Caco-2 (cell line): ENCODE data around the gene RRP8. TPM values are rescaled to one million over a fixed set of nuclear protein-coding genes. Genes with fewer than 3 reads are reported as not detected.

Experiments
- BruUV-seq: library from RNA; stranded (reverse); fragments of 400-500 nt; replicated peaks from 2 replicates; lab custom pipeline; 2021; lab: Mats Ljungman, UMichigan
- CTCF ChIA-PET: fragments of 300-600 bp; sonication (Branson Sonifier 250); formaldehyde crosslinking; loops from one replicate; lab custom pipeline; 2022; ENCODE audit warnings: antibody characterized with exemption; lab: Charles Lee
- POLR2A ChIA-PET: fragments of 300-600 bp; sonication (Branson Sonifier 250); formaldehyde crosslinking; loops from one replicate; lab custom pipeline; 2022; ENCODE audit warnings: antibody characterized with exemption; lab: Charles Lee
- DNase-seq, 2 experiments: peaks; one replicate each; pipeline versions ENCODE4 v3.0.0 to v3.0.0-alpha.2; 2020 to 2022
- H3K27me3 ChIP-seq: replicated peaks from 2 replicates; pipeline ENCODE4 v1.6.0; 2011; ENCODE audit warnings: low read length; ENCODE audit not compliant: control insufficient read depth, insufficient read depth
- H3K36me3 ChIP-seq: 2 replicates; pipeline ENCODE4 v1.5.1; 2011; ENCODE audit warnings: low read length; ENCODE audit not compliant: control insufficient read depth, insufficient read depth
- H3K4me1 ChIP-seq: fragments of 250-450 bp; sonication (Bioruptor Pico); 2 replicates; pipeline ENCODE4 v1.5.1; 2020; ENCODE audit warnings: mild to moderate bottlenecking
- H3K4me3 ChIP-seq: 2 replicates; pipeline ENCODE4 v1.5.1; 2011; ENCODE audit warnings: low read depth, mild to moderate bottlenecking, control low read depth, low read length
- H3K9me3 ChIP-seq: fragments of 250-450 bp; sonication (Bioruptor Pico); 2 replicates; pipeline ENCODE4 v1.5.1; 2020; ENCODE audit warnings: mild to moderate bottlenecking, moderate library complexity
- H3K27ac Mint-ChIP-seq: one replicate; pipeline ENCODE4 v1.8.0; 2022; ENCODE audit warnings: mixed read lengths; ENCODE audit not compliant: unreplicated experiment
- H3K27me3 Mint-ChIP-seq: one replicate; pipeline ENCODE4 v1.8.0; 2022; ENCODE audit warnings: mixed read lengths; ENCODE audit not compliant: insufficient read depth, unreplicated experiment
- H3K36me3 Mint-ChIP-seq: one replicate; pipeline ENCODE4 v1.8.0; 2022; ENCODE audit warnings: mild to moderate bottlenecking, mixed read lengths; ENCODE audit not compliant: insufficient read depth, unreplicated experiment
- H3K4me1 Mint-ChIP-seq: one replicate; pipeline ENCODE4 v1.8.0; 2022; ENCODE audit warnings: low read depth, mixed read lengths; ENCODE audit not compliant: unreplicated experiment
- H3K4me3 Mint-ChIP-seq: one replicate; pipeline ENCODE4 v1.8.0; 2022; ENCODE audit warnings: mild to moderate bottlenecking, moderate library complexity, mixed read lengths; ENCODE audit not compliant: unreplicated experiment
- H3K9me3 Mint-ChIP-seq: one replicate; pipeline ENCODE4 v1.8.0; 2022; ENCODE audit warnings: mixed read lengths; ENCODE audit not compliant: unreplicated experiment
- intact Hi-C: fragments of 100-400 bp; cut with micrococcal nuclease; formaldehyde crosslinking; loops from one replicate; pipeline ENCODE4 v1.10.0; 2022; ENCODE audit not compliant: unreplicated experiment
- total RNA-seq: library from RNA; stranded (reverse); gene quantifications from 2 replicates; pipeline ENCODE4 v1.2.3, GENCODE V29; 2022
- TF ChIP-seq, protein P1 (sequence below), 2 experiments: fragments of 200-600 bp in 1 of 2; IDR thresholded peaks; 1 replicate in 1 of 2; 2 replicates in 1 of 2; pipeline versions ENCODE4 v1.5.1 to v1.8.0; 2011 to 2022; ENCODE audit warnings: antibody characterized with exemption in 1 of 2, control low read depth in 1 of 2, inconsistent platforms in 1 of 2, low read depth in 1 of 2, low read length in 1 of 2, mild to moderate bottlenecking in 1 of 2, moderate library complexity in 1 of 2; ENCODE audit not compliant: insufficient read depth in 1 of 2, severe bottlenecking in 1 of 2, unreplicated experiment in 1 of 2

The RRP8 gene
- total RNA-seq, 1 experiment from 2014 or later: 21.0 TPM

DNA sequence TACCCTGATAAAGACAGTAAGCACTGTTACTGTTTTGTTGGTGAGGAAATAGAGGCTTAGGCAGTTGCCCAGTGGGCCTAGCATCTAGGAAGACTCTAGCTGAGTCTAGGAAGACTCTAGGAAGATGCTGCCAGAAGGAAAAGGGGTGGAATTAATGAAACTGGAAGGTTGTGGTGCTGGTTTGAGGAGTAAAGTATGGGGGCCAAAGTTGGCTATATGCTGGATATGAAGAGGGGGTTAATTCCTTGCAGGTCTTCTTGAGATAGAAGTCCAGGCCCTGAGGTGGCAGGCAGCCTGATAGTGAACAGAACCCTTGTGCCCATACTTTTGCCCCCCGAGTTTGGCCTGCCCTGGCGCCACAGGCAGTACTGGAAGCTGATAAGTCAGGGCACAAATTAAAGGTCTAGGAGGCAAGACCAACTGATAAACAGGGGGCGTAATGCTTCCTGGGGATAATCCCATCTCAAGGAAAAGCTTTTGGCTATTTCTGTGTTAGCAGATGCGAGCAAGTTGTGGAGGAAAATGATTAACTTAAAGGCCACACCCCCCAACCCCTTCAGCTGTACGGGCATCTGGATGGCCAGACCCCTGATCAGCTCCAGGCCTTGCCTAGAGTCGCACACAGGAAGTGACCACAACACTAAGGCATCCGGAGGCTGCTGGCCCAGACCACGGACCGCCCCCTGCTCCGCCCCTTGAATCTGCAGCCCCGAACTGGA lies 3.2 kb upstream of the RRP8 start:
- peak overlapping the region; percentile 93 for H3K27ac Mint-ChIP-seq
- Histone ChIP-seq H3K4me3 (no peak overlapping the region), H3K4me1 (peaks cover 43% of the 10 kb centered on the region), H3K36me3 (peaks cover 5% of the 10 kb centered on the region; the same call in 1 of the 2 replicates), H3K9me3 (no peaks in the 10 kb centered on the region), H3K27me3 (no peaks in the 10 kb centered on the region)
- TF ChIP-seq, protein P1, sequence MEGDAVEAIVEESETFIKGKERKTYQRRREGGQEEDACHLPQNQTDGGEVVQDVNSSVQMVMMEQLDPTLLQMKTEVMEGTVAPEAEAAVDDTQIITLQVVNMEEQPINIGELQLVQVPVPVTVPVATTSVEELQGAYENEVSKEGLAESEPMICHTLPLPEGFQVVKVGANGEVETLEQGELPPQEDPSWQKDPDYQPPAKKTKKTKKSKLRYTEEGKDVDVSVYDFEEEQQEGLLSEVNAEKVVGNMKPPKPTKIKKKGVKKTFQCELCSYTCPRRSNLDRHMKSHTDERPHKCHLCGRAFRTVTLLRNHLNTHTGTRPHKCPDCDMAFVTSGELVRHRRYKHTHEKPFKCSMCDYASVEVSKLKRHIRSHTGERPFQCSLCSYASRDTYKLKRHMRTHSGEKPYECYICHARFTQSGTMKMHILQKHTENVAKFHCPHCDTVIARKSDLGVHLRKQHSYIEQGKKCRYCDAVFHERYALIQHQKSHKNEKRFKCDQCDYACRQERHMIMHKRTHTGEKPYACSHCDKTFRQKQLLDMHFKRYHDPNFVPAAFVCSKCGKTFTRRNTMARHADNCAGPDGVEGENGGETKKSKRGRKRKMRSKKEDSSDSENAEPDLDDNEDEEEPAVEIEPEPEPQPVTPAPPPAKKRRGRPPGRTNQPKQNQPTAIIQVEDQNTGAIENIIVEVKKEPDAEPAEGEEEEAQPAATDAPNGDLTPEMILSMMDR (IDR thresholded peaks at IDR 0.05; ENCODE audit: insufficient read depth in 1 of 2, low read depth in 1 of 2, low read length in 1 of 2, severe bottlenecking in 1 of 2, unreplicated experiment in 1 of 2): no peak
- DNase-seq: peak; percentile 93 to 96
- no peaks in the 10 kb centered on the region for H3K27me3 Mint-ChIP-seq
- peaks cover 17% of the 10 kb centered on the region for H3K4me1 Mint-ChIP-seq
- ChIA-PET CTCF (interaction anchor here (0.5 to 1.5 kb wide), 7 partner anchors 13 to 244 kb away, joined by 3 to 9 read pairs (median 5); partner anchors contain the start of genes MRPL17 and TPP1), POLR2A (interaction anchor here (0.6 to 1.4 kb wide), 4 partner anchors 12 to 125 kb away, joined by 4 to 11 read pairs (median 4); partner anchors contain the start of genes ARFIP2, MRPL17, TIMM10B and TPP1)
- no peaks in the 10 kb centered on the region for H3K9me3 Mint-ChIP-seq
- peak overlapping the region; percentile 49 for H3K4me3 Mint-ChIP-seq
- no TSS peak for BruUV-seq
- H3K36me3 Mint-ChIP-seq: no peaks in the 10 kb centered on the region
- intact Hi-C loops: no loop called here

- POLR2A ChIA-PET: interaction anchor here (0.8 to 2.2 kb wide), 3 partner anchors 78 to 215 kb away, joined by 5 to 10 read pairs (median 8); partner anchors contain the start of genes ARFIP2, MRPL17, SMPD1 and TIMM10B
- Mint-ChIP-seq H3K27ac (no peak overlapping the region), H3K9me3 (no peaks in the 10 kb centered on the region), H3K4me3 (no peak overlapping the region), H3K27me3 (no peaks in the 10 kb centered on the region), H3K4me1 (peaks cover 17% of the 10 kb centered on the region), H3K36me3 (no peaks in the 10 kb centered on the region)
- no peak for DNase-seq
- peaks cover 34% of the 10 kb centered on the region for H3K4me1 ChIP-seq
- intact Hi-C loops: loop anchor here (1.0 to 2.0 kb wide), 4 partner anchors 64 to 130 kb away; partner anchors contain the start of gene MRPL17
- no TSS peak for BruUV-seq
- H3K36me3 ChIP-seq: peaks cover 5% of the 10 kb centered on the region
- CTCF ChIA-PET: interaction anchor here (0.9 to 1.3 kb wide), 5 partner anchors 14 to 226 kb away, joined by 3 to 7 read pairs (median 4); partner anchors contain the start of genes MRPL17 and TPP1
- H3K9me3 ChIP-seq: no peaks in the 10 kb centered on the region
- no peaks in the 10 kb centered on the region for H3K27me3 ChIP-seq
- peak overlapping the region; percentile 60 for H3K4me3 ChIP-seq
- TF ChIP-seq, protein P1 (IDR thresholded peaks at IDR 0.05; ENCODE audit: insufficient read depth in 1 of 2, low read depth in 1 of 2, low read length in 1 of 2, severe bottlenecking in 1 of 2, unreplicated experiment in 1 of 2): no peak
Measured at GRCh38 chr11:6604790-6605189, 1.4 kb upstream of the RRP8 start.

- peak overlapping the region; percentile 60 for H3K4me3 ChIP-seq
- ChIA-PET POLR2A (interaction anchor here (0.6 to 2.2 kb wide), 4 partner anchors 9 to 214 kb away, joined by 4 to 10 read pairs (median 6); partner anchors contain the start of genes ARFIP2, MRPL17, SMPD1 and TIMM10B), CTCF (interaction anchor here (0.5 to 1.3 kb wide), 6 partner anchors 15 to 225 kb away, joined by 3 to 7 read pairs (median 4); partner anchors contain the start of genes MRPL17 and TPP1)
- DNase-seq: peak; percentile 60
- no TSS peak for BruUV-seq
- H3K27me3 ChIP-seq: no peaks in the 10 kb centered on the region
- no peaks in the 10 kb centered on the region for H3K27me3 Mint-ChIP-seq
- H3K9me3 Mint-ChIP-seq: no peaks in the 10 kb centered on the region
- TF ChIP-seq, protein P1 (IDR thresholded peaks at IDR 0.05; ENCODE audit: insufficient read depth in 1 of 2, low read depth in 1 of 2, low read length in 1 of 2, severe bottlenecking in 1 of 2, unreplicated experiment in 1 of 2): peak in 1 of 2 experiments; percentile 5
- H3K9me3 ChIP-seq: no peaks in the 10 kb centered on the region
- peaks cover 34% of the 10 kb centered on the region for H3K4me1 ChIP-seq
- H3K36me3 Mint-ChIP-seq: peaks cover 5% of the 10 kb centered on the region
- H3K36me3 ChIP-seq: peaks cover 8% of the 10 kb centered on the region
- no peak overlapping the region for H3K4me3 Mint-ChIP-seq
- intact Hi-C loops: loop anchor here (1.0 to 2.0 kb wide), 4 partner anchors 64 to 129 kb away; partner anchors contain the start of gene MRPL17
- H3K4me1 Mint-ChIP-seq: peaks cover 17% of the 10 kb centered on the region
- no peak overlapping the region for H3K27ac Mint-ChIP-seq
Measured at GRCh38 chr11:6604081-6604626, 738 bp upstream of the RRP8 start.
